Activated CD8-positive, alpha-beta memory T cell treated with anti-CD3 and anti-CD28 coated beads for 24 hours (primary cell): ENCODE results near the gene RBMX.

Source experiments
- DNase-seq: peaks from one replicate; pipeline ENCODE4 v3.0.0-alpha.2; 2020

Gene RBMX

GRCh38 chrX:136828830-136829229 is 51.7 kb downstream of the RBMX start:
- DNase-seq = no peak

DNA sequence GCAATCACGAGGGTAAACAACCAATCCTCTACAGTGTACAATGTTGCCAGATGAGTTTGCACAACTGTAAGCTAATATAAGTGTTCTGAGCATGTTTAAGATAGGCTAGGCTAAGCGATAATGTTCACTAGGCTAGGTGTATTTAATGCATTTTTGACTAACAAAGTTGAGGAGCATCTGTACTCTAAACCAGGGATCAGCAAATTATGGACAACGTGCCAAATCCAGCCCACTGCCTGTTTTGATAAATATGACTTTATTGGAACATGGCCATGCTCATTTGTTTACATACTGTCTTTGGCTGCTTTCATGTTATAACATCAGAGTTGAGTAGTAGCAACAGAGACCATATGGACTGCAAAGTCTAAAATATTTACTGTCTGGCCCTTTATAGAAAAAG is 53.5 kb downstream of the RBMX start:
- no peak for DNase-seq

- DNase-seq = no peak
Measured at GRCh38 chrX:136825771-136826170, 54.8 kb downstream of the RBMX start.
